ENCODE measurements around the gene PFN4. TPM values are rescaled to one million over a fixed set of nuclear protein-coding genes. Genes with fewer than 3 reads are reported as not detected.

PFN4 gene
- total and polyA plus RNA-seq, 9 of the 15 experiments (the other 6 are each of a cell fraction or from before 2014, with no cell fraction given): 0.07 to 0.54 (median 0.31) TPM; not detected in 2

DNA sequence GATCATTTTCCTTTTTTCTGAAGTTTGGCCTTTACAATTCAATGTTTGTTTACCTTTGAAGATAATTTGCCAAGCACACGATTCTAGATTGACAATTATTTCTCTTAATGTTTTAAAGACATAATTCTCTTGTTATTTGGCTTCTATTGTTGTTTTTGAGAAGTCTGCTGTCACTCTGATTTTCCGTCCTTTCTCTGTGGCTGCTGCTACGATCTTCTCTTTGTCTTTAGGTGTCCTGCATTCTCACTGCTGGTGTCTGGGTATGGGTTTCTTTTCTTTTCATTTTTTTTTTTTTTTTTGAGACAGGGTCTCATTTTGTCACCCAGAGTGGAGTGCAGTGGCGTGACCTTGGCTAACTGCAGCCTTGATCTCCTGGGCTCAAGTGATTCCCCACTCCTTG, 36.6 kb upstream of the PFN4 start (continued):
- TF ChIP-seq, protein P1, sequence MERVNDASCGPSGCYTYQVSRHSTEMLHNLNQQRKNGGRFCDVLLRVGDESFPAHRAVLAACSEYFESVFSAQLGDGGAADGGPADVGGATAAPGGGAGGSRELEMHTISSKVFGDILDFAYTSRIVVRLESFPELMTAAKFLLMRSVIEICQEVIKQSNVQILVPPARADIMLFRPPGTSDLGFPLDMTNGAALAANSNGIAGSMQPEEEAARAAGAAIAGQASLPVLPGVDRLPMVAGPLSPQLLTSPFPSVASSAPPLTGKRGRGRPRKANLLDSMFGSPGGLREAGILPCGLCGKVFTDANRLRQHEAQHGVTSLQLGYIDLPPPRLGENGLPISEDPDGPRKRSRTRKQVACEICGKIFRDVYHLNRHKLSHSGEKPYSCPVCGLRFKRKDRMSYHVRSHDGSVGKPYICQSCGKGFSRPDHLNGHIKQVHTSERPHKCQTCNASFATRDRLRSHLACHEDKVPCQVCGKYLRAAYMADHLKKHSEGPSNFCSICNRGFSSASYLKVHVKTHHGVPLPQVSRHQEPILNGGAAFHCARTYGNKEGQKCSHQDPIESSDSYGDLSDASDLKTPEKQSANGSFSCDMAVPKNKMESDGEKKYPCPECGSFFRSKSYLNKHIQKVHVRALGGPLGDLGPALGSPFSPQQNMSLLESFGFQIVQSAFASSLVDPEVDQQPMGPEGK (CRISPR knock-in tag; IDR thresholded peaks at IDR 0.05; ENCODE audit: borderline replicate concordance): no peak

DNA sequence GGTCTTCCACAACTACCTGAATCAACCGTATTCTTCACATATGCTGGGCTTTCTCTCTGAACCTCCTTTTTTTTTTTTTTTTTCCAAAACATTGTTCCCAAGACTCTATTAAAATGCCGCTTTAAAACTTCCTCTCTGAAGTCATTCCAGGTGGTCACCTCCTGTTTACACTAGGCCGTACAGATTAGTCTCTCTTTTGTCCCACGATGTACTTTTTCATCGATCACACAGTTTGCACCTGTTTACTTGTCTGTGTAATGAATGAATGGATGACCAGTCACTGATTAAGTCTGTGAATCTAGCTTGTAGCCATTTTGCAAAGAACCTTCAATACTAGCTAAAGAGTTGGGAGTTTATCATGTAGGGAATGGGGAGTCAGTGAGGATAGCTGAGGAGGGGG, 35.0 kb upstream of the PFN4 start:
- no TSS peak for BruUV-seq (replicated peaks)
- H3K27ac ChIP-seq (ENCODE audit: extremely low read depth, low read depth, low read length): no peak overlapping the region
- no peaks in the 10 kb centered on the region for H3K9me3 ChIP-seq (replicated peaks; ENCODE audit: control insufficient read depth, insufficient read depth, low read depth, low read length)
- H3K27me3 ChIP-seq (ENCODE audit: control insufficient read depth in 2 of 2, insufficient read depth in 2 of 2, low read length in 2 of 2): no peaks in the 10 kb centered on the region; a peak in 1 of 5 replicates
- ATAC-seq (no peak), FAIRE-seq (no peak), DNase-seq (ENCODE audit: extremely low read depth in 1 of 4, low spot score in 3 of 4) (no peak)
- H3K36me3 ChIP-seq (ENCODE audit: control insufficient read depth, insufficient read depth, low read length): no peaks in the 10 kb centered on the region
- H3K9me1 ChIP-seq (ENCODE audit: control insufficient read depth, insufficient read depth, low read length): no peaks in the 10 kb centered on the region
- H3K4me1 ChIP-seq (replicated peaks in 1 of 2; ENCODE audit: control insufficient read depth in 2 of 2, insufficient read depth in 2 of 2, low read length in 2 of 2): no peaks in the 10 kb centered on the region
- 30% methylated on average over 5 of the region's 5 CpGs for WGBS (ENCODE audit: insufficient coverage, low coverage, missing lambda C conversion rate)
- no peak overlapping the region for H3K9ac ChIP-seq (ENCODE audit: insufficient read depth in 1 of 2, low read depth in 2 of 2, low read length in 2 of 2)
- H2AFZ ChIP-seq (ENCODE audit: low read depth, low read length): no peak overlapping the region
- no peaks in the 10 kb centered on the region for H3K79me2 ChIP-seq (ENCODE audit: control insufficient read depth, insufficient read depth, low read length)
- H3K4me2 ChIP-seq (ENCODE audit: insufficient read depth, low read length): no peak overlapping the region
- POLR2A ChIA-PET: interaction anchor here (0.6 kb wide), 1 partner anchor 296 kb away, joined by 3 read pairs; no protein-coding TSS in a partner anchor
- H3K4me3 ChIP-seq: no peak overlapping the region
- no peaks in the 10 kb centered on the region for H4K20me1 ChIP-seq (replicated peaks; ENCODE audit: control insufficient read depth, insufficient read depth, low read length)
- intact Hi-C loops (cut with micrococcal nuclease): no loop called here
- in situ Hi-C loops (cut with MboI): no loop called here
- TF ChIP-seq TFAM (CRISPR knock-in tag; conservative IDR thresholded peaks at IDR 0.05): no peak
- no peak for TF ChIP-seq STAT5B (CRISPR knock-in tag; IDR thresholded peaks at IDR 0.05)
- no peak for TF ChIP-seq CEBPB (tag; IDR thresholded peaks at IDR 0.05)
- TF ChIP-seq BRD4 (IDR thresholded peaks at IDR 0.05): no peak
- TF ChIP-seq CSDE1 (IDR thresholded peaks at IDR 0.05): no peak
- TF ChIP-seq, protein P2, sequence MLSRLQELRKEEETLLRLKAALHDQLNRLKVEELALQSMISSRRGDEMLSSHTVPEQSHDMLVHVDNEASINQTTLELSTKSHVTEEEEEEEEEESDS (CRISPR knock-in tag; IDR thresholded peaks at IDR 0.05): no peak
- TF ChIP-seq ZNF165 (CRISPR knock-in tag; IDR thresholded peaks at IDR 0.05; ENCODE audit: borderline replicate concordance): no peak
- no peak for TF ChIP-seq RHOXF2B (CRISPR knock-in tag; conservative IDR thresholded peaks at IDR 0.05)
- TF ChIP-seq PTRF (tag; IDR thresholded peaks at IDR 0.05): no peak
- no peak for TF ChIP-seq SRSF1 (IDR thresholded peaks at IDR 0.05; ENCODE audit: low read depth, low read length)
- no peak for TF ChIP-seq POLR3G (IDR thresholded peaks at IDR 0.05; ENCODE audit: extremely low read depth, insufficient read length, insufficient replicate concordance)
- no peak for TF ChIP-seq RBM25 (IDR thresholded peaks at IDR 0.05; ENCODE audit: low read depth, low read length, severe bottlenecking)
- no peak for TF ChIP-seq SAFB2 (IDR thresholded peaks at IDR 0.05; ENCODE audit: borderline replicate concordance, low read depth, low read length, severe bottlenecking)
- TF ChIP-seq FOSL1 (tag; conservative IDR thresholded peaks at IDR 0.05): no peak
- TF ChIP-seq ARID2 (IDR thresholded peaks at IDR 0.05): no peak
- no peak for TF ChIP-seq TRIM24 (IDR thresholded peaks at IDR 0.05)
- no peak for TF ChIP-seq ZNF717 (CRISPR knock-in tag; IDR thresholded peaks at IDR 0.05)
- no peak for TF ChIP-seq HNRNPH1 (optimal IDR thresholded peaks at IDR 0.05; ENCODE audit: low read depth, low read length)
- TF ChIP-seq ZNF217 (CRISPR knock-in tag; IDR thresholded peaks at IDR 0.05): no peak
- CTCF ChIA-PET (ENCODE audit: low intra/inter-chr PET ratio): no interaction called here
